ENCODE data around the gene EXOC6.

Gene EXOC6

DNA sequence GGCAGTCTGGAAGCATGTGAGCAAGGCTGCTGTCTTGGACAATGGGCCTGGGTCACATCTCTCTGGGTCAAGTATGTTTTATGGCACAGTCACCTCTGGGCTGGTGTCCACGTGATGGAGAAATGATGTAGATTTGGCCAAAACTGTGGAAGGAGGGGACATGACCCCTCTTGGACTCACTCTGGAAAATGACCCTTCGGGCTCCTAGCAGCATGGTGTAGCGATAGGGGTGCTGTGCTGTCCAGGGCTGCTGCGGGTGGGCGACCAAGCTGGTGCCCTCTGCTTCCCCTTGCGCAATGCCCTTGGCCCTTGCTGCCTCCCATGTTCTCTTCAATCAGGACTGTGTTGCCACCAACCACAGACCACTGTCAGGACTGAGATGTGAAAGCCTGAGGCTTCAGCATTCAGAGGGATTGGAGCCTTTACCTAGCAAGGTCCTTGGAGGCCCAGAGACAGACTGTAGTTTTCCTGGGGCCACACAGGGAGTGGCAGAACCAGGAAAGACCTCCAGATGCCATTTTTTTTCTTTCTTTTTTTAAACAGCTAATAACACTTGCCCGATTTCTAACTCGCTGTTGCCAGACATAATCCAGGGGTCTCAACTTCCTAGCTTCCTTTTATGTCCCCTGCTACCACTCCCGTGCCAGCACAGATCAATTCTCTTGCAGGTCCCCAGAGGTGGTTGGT is 231.5 kb downstream of the EXOC6 start:
- Histone ChIP-seq H4K20me1 (ENCODE audit: insufficient read depth) (no peaks in the 10 kb centered on the region), H3K36me3 (ENCODE audit: insufficient read depth) (no peaks in the 10 kb centered on the region), H3K4me3 (IDR thresholded peaks at IDR 0.05; ENCODE audit: insufficient read depth, low read depth, low read length) (no peak overlapping the region), H3K4me1 (ENCODE audit: low read depth, poor library complexity, severe bottlenecking) (peaks cover 65% of the 10 kb centered on the region), H3K27me3 (ENCODE audit: insufficient read depth, low read depth) (0 out of 2 replicates have a peak, but pooled peaks cover 3% of the 10 kb centered on the region), H2AFZ (ENCODE audit: low read depth) (peak overlapping the region; percentile 10; the same call in 1 of the 2 replicates), H3K27ac (no peak overlapping the region), H3K4me2 (peak overlapping the region; percentile 64; the same call in 1 of the 2 replicates), H3K9ac (no peak overlapping the region; the same call in 1 of the 2 replicates), H3K79me2 (ENCODE audit: insufficient read depth, low read depth) (no peaks in the 10 kb centered on the region)
- TF ChIP-seq, protein P1, sequence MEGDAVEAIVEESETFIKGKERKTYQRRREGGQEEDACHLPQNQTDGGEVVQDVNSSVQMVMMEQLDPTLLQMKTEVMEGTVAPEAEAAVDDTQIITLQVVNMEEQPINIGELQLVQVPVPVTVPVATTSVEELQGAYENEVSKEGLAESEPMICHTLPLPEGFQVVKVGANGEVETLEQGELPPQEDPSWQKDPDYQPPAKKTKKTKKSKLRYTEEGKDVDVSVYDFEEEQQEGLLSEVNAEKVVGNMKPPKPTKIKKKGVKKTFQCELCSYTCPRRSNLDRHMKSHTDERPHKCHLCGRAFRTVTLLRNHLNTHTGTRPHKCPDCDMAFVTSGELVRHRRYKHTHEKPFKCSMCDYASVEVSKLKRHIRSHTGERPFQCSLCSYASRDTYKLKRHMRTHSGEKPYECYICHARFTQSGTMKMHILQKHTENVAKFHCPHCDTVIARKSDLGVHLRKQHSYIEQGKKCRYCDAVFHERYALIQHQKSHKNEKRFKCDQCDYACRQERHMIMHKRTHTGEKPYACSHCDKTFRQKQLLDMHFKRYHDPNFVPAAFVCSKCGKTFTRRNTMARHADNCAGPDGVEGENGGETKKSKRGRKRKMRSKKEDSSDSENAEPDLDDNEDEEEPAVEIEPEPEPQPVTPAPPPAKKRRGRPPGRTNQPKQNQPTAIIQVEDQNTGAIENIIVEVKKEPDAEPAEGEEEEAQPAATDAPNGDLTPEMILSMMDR (conservative IDR thresholded peaks at IDR 0.05; ENCODE audit: low read depth, low read length): no peak

DNA sequence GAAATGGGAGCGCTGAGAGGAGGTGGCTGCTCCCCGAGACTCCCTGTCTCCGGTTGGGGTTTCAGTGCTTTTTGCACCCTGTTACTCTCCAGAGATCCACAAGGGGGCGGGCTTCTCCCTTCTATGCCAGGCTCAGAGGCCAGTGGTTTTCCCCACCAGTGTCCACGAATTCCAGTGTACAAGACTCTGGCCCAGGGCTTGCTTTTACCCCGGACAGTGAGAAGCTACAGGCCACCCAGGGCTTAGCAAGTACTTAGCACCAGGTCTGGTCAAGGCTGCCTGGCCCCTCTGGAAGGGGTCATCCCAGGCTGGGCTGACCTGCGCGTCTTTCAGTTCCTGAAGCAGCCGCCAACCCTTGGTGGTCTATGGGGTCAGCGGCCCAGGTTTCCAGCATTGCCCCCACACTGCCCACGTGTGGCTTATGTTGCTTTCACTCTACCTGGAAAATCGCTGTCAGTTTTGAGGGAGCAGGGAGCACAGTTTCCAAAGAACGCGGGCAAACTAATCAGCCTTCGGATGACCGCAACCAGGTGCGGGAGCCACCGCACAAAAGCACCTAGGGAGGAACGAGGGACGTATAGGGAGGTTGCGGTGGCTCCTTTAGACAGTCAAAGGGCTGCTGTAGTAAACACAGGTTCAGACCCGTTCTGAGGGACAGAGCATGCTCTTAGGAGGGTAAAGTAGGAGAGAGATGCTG is 232.2 kb downstream of the EXOC6 start:
- Histone ChIP-seq H3K4me1 (ENCODE audit: low read depth, poor library complexity, severe bottlenecking) (peaks cover 65% of the 10 kb centered on the region), H3K4me3 (IDR thresholded peaks at IDR 0.05; ENCODE audit: insufficient read depth, low read depth, low read length) (no peak overlapping the region), H3K4me2 (peak overlapping the region; percentile 64; the same call in 1 of the 2 replicates), H3K79me2 (ENCODE audit: insufficient read depth, low read depth) (no peaks in the 10 kb centered on the region), H4K20me1 (ENCODE audit: insufficient read depth) (no peaks in the 10 kb centered on the region), H3K27ac (no peak overlapping the region), H2AFZ (ENCODE audit: low read depth) (peak overlapping the region; percentile 10; the same call in 1 of the 2 replicates), H3K9ac (no peak overlapping the region; the same call in 1 of the 2 replicates), H3K27me3 (ENCODE audit: insufficient read depth, low read depth) (0 out of 2 replicates have a peak, but pooled peaks cover 3% of the 10 kb centered on the region), H3K36me3 (ENCODE audit: insufficient read depth) (no peaks in the 10 kb centered on the region)
- TF ChIP-seq, protein P1 (conservative IDR thresholded peaks at IDR 0.05; ENCODE audit: low read depth, low read length): peak; percentile 97

DNA sequence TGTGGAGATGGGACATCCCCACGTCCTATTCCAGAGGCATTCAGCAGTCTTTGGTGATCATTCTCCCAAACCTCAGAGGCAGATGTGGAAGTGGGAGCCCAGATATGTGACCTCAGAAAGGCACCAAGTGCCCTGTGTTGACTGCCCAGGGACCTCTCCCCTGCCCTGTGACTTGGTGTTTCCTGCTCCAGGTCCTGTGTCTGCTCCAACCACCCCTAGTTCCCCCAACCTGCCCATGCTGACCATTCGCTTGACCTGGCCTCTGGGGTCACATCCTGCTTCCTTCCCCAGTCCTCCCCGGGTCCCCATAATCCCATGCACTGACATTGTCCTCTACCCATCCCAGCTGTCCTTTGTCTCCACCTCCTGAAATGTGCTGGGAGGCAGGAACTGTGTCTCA is 233.0 kb downstream of the EXOC6 start:
- no peak overlapping the region for H2AFZ ChIP-seq (ENCODE audit: low read depth)
- H3K79me2 ChIP-seq (ENCODE audit: insufficient read depth, low read depth): no peaks in the 10 kb centered on the region
- H4K20me1 ChIP-seq (ENCODE audit: insufficient read depth): no peaks in the 10 kb centered on the region
- no peak overlapping the region for H3K4me2 ChIP-seq
- TF ChIP-seq, protein P1 (conservative IDR thresholded peaks at IDR 0.05; ENCODE audit: low read depth, low read length): no peak
- H3K4me3 ChIP-seq (IDR thresholded peaks at IDR 0.05; ENCODE audit: insufficient read depth, low read depth, low read length): no peak overlapping the region
- peaks cover 65% of the 10 kb centered on the region for H3K4me1 ChIP-seq (ENCODE audit: low read depth, poor library complexity, severe bottlenecking)
- no peak overlapping the region for H3K9ac ChIP-seq
- 0 out of 2 replicates have a peak, but pooled peaks cover 3% of the 10 kb centered on the region for H3K27me3 ChIP-seq (ENCODE audit: insufficient read depth, low read depth)
- H3K36me3 ChIP-seq (ENCODE audit: insufficient read depth): no peaks in the 10 kb centered on the region
- H3K27ac ChIP-seq: no peak overlapping the region

DNA sequence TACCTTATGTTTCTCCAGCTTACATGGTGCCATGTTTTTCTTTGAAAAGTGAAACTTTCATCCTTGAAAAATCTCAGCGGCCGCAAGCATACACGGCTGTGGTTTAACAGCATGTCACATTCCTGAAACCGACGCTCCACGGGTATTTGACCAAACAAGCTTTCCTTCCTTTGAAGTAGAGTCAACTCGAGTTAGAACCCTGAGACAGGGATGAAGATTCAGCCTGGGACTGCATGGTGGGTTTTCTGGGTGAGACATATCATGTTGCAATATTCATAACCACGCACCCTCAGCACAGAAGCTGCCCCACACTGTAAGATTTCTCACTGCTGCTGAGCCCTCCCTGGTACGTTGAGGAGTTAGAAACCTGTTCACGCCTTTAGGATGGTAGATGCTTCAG is 233.5 kb downstream of the EXOC6 start:
- Histone ChIP-seq H3K9ac (no peak overlapping the region), H3K79me2 (ENCODE audit: insufficient read depth, low read depth) (no peaks in the 10 kb centered on the region), H3K36me3 (ENCODE audit: insufficient read depth) (no peaks in the 10 kb centered on the region), H4K20me1 (ENCODE audit: insufficient read depth) (no peaks in the 10 kb centered on the region), H3K4me2 (no peak overlapping the region), H3K27ac (no peak overlapping the region), H2AFZ (ENCODE audit: low read depth) (no peak overlapping the region), H3K4me1 (ENCODE audit: low read depth, poor library complexity, severe bottlenecking) (peaks cover 65% of the 10 kb centered on the region), H3K27me3 (ENCODE audit: insufficient read depth, low read depth) (0 out of 2 replicates have a peak, but pooled peaks cover 3% of the 10 kb centered on the region), H3K4me3 (IDR thresholded peaks at IDR 0.05; ENCODE audit: insufficient read depth, low read depth, low read length) (no peak overlapping the region)
- TF ChIP-seq, protein P1 (conservative IDR thresholded peaks at IDR 0.05; ENCODE audit: low read depth, low read length): no peak

Data from KMS-11 (cell line).